HEK293 (cell line): ENCODE data around the gene NREP.

Source experiments
- CTCF ChIA-PET: fragments of 350-600 bp; formaldehyde crosslinking; extraction: SDS; loops from one replicate; lab custom pipeline; 2021; ENCODE audit warnings: antibody characterized with exemption; lab: Yijun Ruan, JAX
- POLR2A ChIA-PET: fragments of 300-600 bp; formaldehyde crosslinking; extraction: SDS; loops from one replicate; lab custom pipeline; 2020; ENCODE audit warnings: antibody characterized with exemption, inconsistent platforms; lab: Yijun Ruan, JAX
- H3K27ac ChIP-seq: fragments of 200-500 bp; sonication (Bioruptor generic); 2 replicates; pipeline ENCODE4 v1.5.1; 2014; ENCODE audit warnings: low read depth, low read length, control low read depth, inconsistent platforms; ENCODE audit errors: extremely low read depth
- H3K36me3 ChIP-seq, 2 experiments: fragments of 200-500 bp in 1 of 2; sonication (Bioruptor generic) in 1 of 2; 1 replicate in 1 of 2; 2 replicates in 1 of 2; pipeline ENCODE4 v1.5.1; 2014 to 2017; ENCODE audit warnings: inconsistent platforms in 2 of 2, low read length in 2 of 2; ENCODE audit not compliant: control insufficient read depth in 2 of 2, insufficient read depth in 1 of 2
- H3K4me1 ChIP-seq: fragments of 200-500 bp; sonication (Bioruptor generic); 2 replicates; pipeline ENCODE4 v1.5.1; 2014; ENCODE audit warnings: mild to moderate bottlenecking, low read length, inconsistent platforms; ENCODE audit not compliant: control insufficient read depth, insufficient read depth
- H3K4me3 ChIP-seq: 2 replicates; pipeline ENCODE4 v1.5.1; 2011; ENCODE audit warnings: low read depth, mild to moderate bottlenecking, control low read depth, low read length, moderate library complexity
- H3K9me3 ChIP-seq: fragments of 200-500 bp; sonication (Bioruptor generic); 2 replicates; pipeline ENCODE4 v1.5.1; 2014; ENCODE audit warnings: low read depth, low read length, inconsistent platforms; ENCODE audit not compliant: control insufficient read depth, insufficient read depth
- KLF10 ChIP-seq: fragments of 450-650 bp; IDR thresholded peaks from 2 replicates; pipeline ENCODE4 v1.5.1; 2018; ENCODE audit warnings: missing biosample characterization, mild to moderate bottlenecking, missing genetic modification characterization
- KLF16 ChIP-seq: fragments of 450-650 bp; formaldehyde crosslinking; IDR thresholded peaks from 2 replicates; pipeline ENCODE4 v1.5.1; 2017; ENCODE audit warnings: missing biosample characterization, missing genetic modification characterization
- SALL2 ChIP-seq: fragments of 450-650 bp; formaldehyde crosslinking; IDR thresholded peaks from 2 replicates; pipeline ENCODE4 v1.5.0; 2017; ENCODE audit warnings: missing biosample characterization, mild to moderate bottlenecking, missing genetic modification characterization, borderline replicate concordance
- SP2 ChIP-seq: fragments of 450-650 bp; formaldehyde crosslinking; IDR thresholded peaks from 2 replicates; pipeline ENCODE4 v1.5.1; 2016; ENCODE audit warnings: missing biosample characterization, missing genetic modification characterization
- WT1 ChIP-seq: fragments of 450-650 bp; formaldehyde crosslinking; IDR thresholded peaks from 2 replicates; pipeline ENCODE4 v1.5.1; 2016; ENCODE audit warnings: missing biosample characterization, missing genetic modification characterization
- ZBTB7A ChIP-seq: fragments of 450-650 bp; formaldehyde crosslinking; IDR thresholded peaks from 2 replicates; pipeline ENCODE4 v1.5.1; 2016; ENCODE audit warnings: low read depth, missing biosample characterization, missing genetic modification characterization
- ZNF23 ChIP-seq: fragments of 450-650 bp; formaldehyde crosslinking; IDR thresholded peaks from 2 replicates; pipeline ENCODE4 v1.5.1; 2016; ENCODE audit warnings: missing biosample characterization, missing genetic modification characterization, borderline replicate concordance
- ZNF366 ChIP-seq: fragments of 450-650 bp; formaldehyde crosslinking; conservative IDR thresholded peaks from 2 replicates; pipeline ENCODE4 v1.5.1; 2016; ENCODE audit warnings: missing biosample characterization, missing genetic modification characterization
- ZNF391 ChIP-seq: fragments of 450-650 bp; formaldehyde crosslinking; IDR thresholded peaks from 2 replicates; pipeline ENCODE4 v1.5.1; 2016; ENCODE audit warnings: low read depth, missing biosample characterization, missing genetic modification characterization, borderline replicate concordance
- ZNF510 ChIP-seq: fragments of 450-650 bp; formaldehyde crosslinking; IDR thresholded peaks from 2 replicates; pipeline ENCODE4 v1.5.1; 2018; ENCODE audit warnings: mild to moderate bottlenecking, missing genetic modification characterization, missing biosample characterization; ENCODE audit not compliant: insufficient replicate concordance
- ZNF529 ChIP-seq: fragments of 450-650 bp; formaldehyde crosslinking; IDR thresholded peaks from 2 replicates; pipeline ENCODE4 v1.5.1; 2017; ENCODE audit warnings: missing genetic modification characterization, missing biosample characterization; ENCODE audit not compliant: insufficient replicate concordance
- ZNF544 ChIP-seq: fragments of 450-650 bp; formaldehyde crosslinking; IDR thresholded peaks from 2 replicates; pipeline ENCODE4 v1.5.0; 2017; ENCODE audit warnings: missing biosample characterization, missing genetic modification characterization
- ZNF549 ChIP-seq: fragments of 450-650 bp; IDR thresholded peaks from 2 replicates; pipeline ENCODE4 v1.5.1; 2018; ENCODE audit warnings: missing biosample characterization, missing genetic modification characterization, mild to moderate bottlenecking, inconsistent platforms, moderate library complexity
- ZNF623 ChIP-seq: fragments of 450-650 bp; formaldehyde crosslinking; IDR thresholded peaks from 2 replicates; pipeline ENCODE4 v1.5.1; 2016; ENCODE audit warnings: missing biosample characterization, missing genetic modification characterization
- ZNF658 ChIP-seq: fragments of 450-650 bp; formaldehyde crosslinking; IDR thresholded peaks from 2 replicates; pipeline ENCODE4; 2016; ENCODE audit warnings: missing biosample characterization, missing genetic modification characterization
- ZNF707 ChIP-seq: fragments of 450-650 bp; formaldehyde crosslinking; IDR thresholded peaks from 2 replicates; pipeline ENCODE4 v1.5.1; 2016; ENCODE audit warnings: missing biosample characterization, missing genetic modification characterization
- TF ChIP-seq, protein P1 (sequence below): fragments of 450-650 bp; formaldehyde crosslinking; IDR thresholded peaks from 2 replicates; pipeline ENCODE4 v1.5.1; 2016; ENCODE audit warnings: missing biosample characterization, missing genetic modification characterization
- TF ChIP-seq, protein P2 (sequence below): fragments of 450-650 bp; formaldehyde crosslinking; IDR thresholded peaks from 2 replicates; pipeline ENCODE4 v1.5.1; 2017; ENCODE audit warnings: missing biosample characterization, missing genetic modification characterization
- TF ChIP-seq, protein P3 (sequence below): fragments of 450-650 bp; formaldehyde crosslinking; IDR thresholded peaks from 2 replicates; pipeline ENCODE4 v1.5.1; 2016; ENCODE audit warnings: missing biosample characterization, missing genetic modification characterization
- TF ChIP-seq, protein P4 (sequence below): fragments of 450-650 bp; formaldehyde crosslinking; IDR thresholded peaks from 2 replicates; pipeline ENCODE4 v1.5.1; 2016; ENCODE audit warnings: missing biosample characterization, missing genetic modification characterization, low read depth
- TF ChIP-seq, protein P5 (sequence below): fragments of 450-650 bp; formaldehyde crosslinking; IDR thresholded peaks from 2 replicates; pipeline ENCODE4 v1.5.1; 2016; ENCODE audit warnings: missing biosample characterization, missing genetic modification characterization, borderline replicate concordance
- TF ChIP-seq, protein P6 (sequence below): fragments of 450-650 bp; formaldehyde crosslinking; IDR thresholded peaks from 2 replicates; pipeline ENCODE4 v1.5.1; 2016; ENCODE audit warnings: missing biosample characterization, missing genetic modification characterization

Gene NREP

DNA sequence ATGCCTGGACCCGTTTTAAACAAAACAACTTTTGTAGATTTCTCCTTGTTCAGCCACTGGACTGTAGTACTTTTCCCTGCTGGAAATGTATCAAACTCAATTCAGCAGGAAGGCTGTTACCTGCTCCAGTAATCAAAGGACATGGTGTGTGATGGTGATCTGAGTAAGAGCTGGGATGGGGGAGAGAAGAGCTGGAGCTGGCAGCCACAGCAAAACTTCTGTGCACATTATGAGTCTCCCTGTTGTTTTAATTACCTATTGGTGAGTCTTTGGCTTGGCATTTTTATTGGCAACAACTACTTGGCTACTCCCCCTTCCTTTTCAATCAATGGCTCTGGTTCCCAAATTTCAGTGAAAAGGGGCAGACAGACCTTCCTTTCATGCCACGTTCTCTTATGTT is 9.7 kb downstream of the NREP start (continued):
- TF ChIP-seq, protein P1, sequence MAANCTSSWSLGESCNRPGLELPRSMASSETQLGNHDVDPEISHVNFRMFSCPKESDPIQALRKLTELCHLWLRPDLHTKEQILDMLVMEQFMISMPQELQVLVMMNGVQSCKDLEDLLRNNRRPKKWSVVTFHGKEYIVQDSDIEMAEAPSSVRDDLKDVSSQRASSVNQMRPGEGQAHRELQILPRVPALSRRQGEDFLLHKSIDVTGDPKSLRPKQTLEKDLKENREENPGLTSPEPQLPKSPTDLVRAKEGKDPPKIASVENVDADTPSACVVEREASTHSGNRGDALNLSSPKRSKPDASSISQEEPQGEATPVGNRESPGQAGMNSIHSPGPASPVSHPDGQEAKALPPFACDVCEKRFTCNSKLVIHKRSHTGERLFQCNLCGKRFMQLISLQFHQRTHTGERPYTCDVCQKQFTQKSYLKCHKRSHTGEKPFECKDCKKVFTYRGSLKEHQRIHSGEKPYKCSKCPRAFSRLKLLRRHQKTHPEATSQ, result no peak
- TF ChIP-seq, protein P2, sequence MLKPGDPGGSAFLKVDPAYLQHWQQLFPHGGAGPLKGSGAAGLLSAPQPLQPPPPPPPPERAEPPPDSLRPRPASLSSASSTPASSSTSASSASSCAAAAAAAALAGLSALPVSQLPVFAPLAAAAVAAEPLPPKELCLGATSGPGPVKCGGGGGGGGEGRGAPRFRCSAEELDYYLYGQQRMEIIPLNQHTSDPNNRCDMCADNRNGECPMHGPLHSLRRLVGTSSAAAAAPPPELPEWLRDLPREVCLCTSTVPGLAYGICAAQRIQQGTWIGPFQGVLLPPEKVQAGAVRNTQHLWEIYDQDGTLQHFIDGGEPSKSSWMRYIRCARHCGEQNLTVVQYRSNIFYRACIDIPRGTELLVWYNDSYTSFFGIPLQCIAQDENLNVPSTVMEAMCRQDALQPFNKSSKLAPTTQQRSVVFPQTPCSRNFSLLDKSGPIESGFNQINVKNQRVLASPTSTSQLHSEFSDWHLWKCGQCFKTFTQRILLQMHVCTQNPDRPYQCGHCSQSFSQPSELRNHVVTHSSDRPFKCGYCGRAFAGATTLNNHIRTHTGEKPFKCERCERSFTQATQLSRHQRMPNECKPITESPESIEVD, result no peak
- no peak for TF ChIP-seq ZNF391 (tag by site-specific recombination)
- TF ChIP-seq, all 188 proteins: peak for 0

DNA sequence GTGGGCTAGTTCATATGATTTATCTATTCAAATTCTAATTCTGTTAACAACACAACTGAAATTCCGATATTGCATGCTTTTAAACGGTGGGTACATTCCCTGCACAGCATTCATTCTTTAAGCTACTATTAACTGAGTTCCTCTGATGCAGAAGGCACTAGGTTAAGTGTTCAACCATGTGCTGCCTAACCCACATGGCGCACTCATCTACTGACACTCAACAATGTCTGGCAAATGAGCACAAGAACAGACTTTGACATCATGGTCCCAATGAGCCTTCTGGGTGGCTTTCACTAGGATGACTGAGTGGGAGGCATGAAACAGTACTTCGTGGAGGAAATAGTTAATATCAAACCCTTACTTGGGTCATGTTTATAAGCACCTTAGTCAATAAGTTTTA is 10.2 kb downstream of the NREP start:
- ChIA-PET CTCF (no interaction called here), POLR2A (no interaction called here)
- H3K4me1 ChIP-seq, result 0 out of 2 replicates have a peak, but pooled peaks cover 2% of the 10 kb centered on the region
- no peaks in the 10 kb centered on the region for H3K9me3 ChIP-seq
- TF ChIP-seq KLF16 (tag by site-specific recombination) (no peak), ZNF623 (tag by site-specific recombination) (no peak), SP2 (tag by site-specific recombination) (no peak), ZNF366 (tag by site-specific recombination) (no peak), WT1 (tag by site-specific recombination) (no peak), ZNF23 (no peak), ZNF510 (no peak)
- TF ChIP-seq, protein P3, sequence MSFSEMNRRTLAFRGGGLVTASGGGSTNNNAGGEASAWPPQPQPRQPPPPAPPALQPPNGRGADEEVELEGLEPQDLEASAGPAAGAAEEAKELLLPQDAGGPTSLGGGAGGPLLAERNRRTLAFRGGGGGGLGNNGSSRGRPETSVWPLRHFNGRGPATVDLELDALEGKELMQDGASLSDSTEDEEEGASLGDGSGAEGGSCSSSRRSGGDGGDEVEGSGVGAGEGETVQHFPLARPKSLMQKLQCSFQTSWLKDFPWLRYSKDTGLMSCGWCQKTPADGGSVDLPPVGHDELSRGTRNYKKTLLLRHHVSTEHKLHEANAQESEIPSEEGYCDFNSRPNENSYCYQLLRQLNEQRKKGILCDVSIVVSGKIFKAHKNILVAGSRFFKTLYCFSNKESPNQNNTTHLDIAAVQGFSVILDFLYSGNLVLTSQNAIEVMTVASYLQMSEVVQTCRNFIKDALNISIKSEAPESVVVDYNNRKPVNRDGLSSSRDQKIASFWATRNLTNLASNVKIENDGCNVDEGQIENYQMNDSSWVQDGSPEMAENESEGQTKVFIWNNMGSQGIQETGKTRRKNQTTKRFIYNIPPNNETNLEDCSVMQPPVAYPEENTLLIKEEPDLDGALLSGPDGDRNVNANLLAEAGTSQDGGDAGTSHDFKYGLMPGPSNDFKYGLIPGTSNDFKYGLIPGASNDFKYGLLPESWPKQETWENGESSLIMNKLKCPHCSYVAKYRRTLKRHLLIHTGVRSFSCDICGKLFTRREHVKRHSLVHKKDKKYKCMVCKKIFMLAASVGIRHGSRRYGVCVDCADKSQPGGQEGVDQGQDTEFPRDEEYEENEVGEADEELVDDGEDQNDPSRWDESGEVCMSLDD, result no peak
- TF ChIP-seq, protein P4, sequence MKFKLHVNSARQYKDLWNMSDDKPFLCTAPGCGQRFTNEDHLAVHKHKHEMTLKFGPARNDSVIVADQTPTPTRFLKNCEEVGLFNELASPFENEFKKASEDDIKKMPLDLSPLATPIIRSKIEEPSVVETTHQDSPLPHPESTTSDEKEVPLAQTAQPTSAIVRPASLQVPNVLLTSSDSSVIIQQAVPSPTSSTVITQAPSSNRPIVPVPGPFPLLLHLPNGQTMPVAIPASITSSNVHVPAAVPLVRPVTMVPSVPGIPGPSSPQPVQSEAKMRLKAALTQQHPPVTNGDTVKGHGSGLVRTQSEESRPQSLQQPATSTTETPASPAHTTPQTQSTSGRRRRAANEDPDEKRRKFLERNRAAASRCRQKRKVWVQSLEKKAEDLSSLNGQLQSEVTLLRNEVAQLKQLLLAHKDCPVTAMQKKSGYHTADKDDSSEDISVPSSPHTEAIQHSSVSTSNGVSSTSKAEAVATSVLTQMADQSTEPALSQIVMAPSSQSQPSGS (tag by site-specific recombination), result no peak
- H3K4me3 ChIP-seq, result no peak overlapping the region
- no peaks in the 10 kb centered on the region; a peak in 1 of 3 replicates for H3K36me3 ChIP-seq
- H3K27ac ChIP-seq, result no peak overlapping the region

DNA sequence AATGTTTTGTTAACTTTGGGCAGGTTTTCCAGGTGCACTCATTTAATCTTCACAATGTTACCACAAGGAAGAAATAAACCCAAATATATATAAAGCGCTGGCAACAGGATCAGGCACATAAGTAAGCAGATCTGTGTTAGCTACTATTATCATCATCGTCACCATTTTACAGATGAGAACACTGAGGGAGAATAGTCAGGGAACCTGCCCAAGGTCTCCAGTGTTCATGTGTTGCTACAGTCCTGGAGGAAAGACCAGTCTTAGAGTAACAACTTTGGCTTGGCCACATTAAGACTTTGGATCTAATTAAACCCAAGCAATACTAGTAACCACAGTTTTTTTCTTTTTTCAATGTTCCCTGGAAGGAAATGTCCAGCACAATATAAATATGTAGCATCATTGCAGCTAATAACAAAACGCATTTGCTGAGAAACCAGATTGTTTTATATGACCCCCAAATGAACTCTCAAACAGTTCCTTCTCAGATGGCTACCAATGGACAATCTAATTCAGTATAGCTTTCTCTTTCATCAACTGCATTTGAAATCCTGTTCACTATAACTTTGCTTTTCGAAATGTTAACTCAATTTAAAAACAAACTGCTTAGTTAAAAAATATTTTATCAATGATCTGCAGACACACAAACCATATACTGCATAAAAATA is 11.8 kb downstream of the NREP start:
- Histone ChIP-seq H3K36me3 (no peaks in the 10 kb centered on the region), H3K4me1 (0 out of 2 replicates have a peak, but pooled peaks cover 2% of the 10 kb centered on the region)
- TF ChIP-seq KLF10 (tag by site-specific recombination) (no peak), ZBTB7A (tag by site-specific recombination) (no peak), ZNF658 (tag by site-specific recombination) (no peak), ZNF707 (no peak), ZNF529 (tag by site-specific recombination) (no peak), ZNF544 (tag by site-specific recombination) (no peak), ZNF549 (no peak), SALL2 (tag by site-specific recombination) (no peak)
- TF ChIP-seq, protein P5, sequence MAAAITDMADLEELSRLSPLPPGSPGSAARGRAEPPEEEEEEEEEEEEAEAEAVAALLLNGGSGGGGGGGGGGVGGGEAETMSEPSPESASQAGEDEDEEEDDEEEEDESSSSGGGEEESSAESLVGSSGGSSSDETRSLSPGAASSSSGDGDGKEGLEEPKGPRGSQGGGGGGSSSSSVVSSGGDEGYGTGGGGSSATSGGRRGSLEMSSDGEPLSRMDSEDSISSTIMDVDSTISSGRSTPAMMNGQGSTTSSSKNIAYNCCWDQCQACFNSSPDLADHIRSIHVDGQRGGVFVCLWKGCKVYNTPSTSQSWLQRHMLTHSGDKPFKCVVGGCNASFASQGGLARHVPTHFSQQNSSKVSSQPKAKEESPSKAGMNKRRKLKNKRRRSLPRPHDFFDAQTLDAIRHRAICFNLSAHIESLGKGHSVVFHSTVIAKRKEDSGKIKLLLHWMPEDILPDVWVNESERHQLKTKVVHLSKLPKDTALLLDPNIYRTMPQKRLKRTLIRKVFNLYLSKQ (tag by site-specific recombination), result no peak
- TF ChIP-seq, protein P6, sequence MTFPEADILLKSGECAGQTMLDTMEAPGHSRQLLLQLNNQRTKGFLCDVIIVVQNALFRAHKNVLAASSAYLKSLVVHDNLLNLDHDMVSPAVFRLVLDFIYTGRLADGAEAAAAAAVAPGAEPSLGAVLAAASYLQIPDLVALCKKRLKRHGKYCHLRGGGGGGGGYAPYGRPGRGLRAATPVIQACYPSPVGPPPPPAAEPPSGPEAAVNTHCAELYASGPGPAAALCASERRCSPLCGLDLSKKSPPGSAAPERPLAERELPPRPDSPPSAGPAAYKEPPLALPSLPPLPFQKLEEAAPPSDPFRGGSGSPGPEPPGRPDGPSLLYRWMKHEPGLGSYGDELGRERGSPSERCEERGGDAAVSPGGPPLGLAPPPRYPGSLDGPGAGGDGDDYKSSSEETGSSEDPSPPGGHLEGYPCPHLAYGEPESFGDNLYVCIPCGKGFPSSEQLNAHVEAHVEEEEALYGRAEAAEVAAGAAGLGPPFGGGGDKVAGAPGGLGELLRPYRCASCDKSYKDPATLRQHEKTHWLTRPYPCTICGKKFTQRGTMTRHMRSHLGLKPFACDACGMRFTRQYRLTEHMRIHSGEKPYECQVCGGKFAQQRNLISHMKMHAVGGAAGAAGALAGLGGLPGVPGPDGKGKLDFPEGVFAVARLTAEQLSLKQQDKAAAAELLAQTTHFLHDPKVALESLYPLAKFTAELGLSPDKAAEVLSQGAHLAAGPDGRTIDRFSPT, result no peak
- TF ChIP-seq, all 188 proteins: peak for 0
- ChIA-PET CTCF (no interaction called here), POLR2A (no interaction called here)
- no peaks in the 10 kb centered on the region for H3K9me3 ChIP-seq
- H3K4me3 ChIP-seq, result no peak overlapping the region
- H3K27ac ChIP-seq, result no peak overlapping the region
